NCI-H2227 (cell line): ENCODE measurements around the gene ZNF487.
"Not testable (repeated sequence)": the region's sequence is repeated elsewhere in the genome, so short reads cannot be mapped to it uniquely, and the experiment has no call there.

Experiments used
- DNase-seq: peaks from one replicate; lab custom pipeline; 2025; ENCODE audit not compliant: unreplicated experiment; lab: John Stamatoyannopoulos, UW

Gene ZNF487

DNA sequence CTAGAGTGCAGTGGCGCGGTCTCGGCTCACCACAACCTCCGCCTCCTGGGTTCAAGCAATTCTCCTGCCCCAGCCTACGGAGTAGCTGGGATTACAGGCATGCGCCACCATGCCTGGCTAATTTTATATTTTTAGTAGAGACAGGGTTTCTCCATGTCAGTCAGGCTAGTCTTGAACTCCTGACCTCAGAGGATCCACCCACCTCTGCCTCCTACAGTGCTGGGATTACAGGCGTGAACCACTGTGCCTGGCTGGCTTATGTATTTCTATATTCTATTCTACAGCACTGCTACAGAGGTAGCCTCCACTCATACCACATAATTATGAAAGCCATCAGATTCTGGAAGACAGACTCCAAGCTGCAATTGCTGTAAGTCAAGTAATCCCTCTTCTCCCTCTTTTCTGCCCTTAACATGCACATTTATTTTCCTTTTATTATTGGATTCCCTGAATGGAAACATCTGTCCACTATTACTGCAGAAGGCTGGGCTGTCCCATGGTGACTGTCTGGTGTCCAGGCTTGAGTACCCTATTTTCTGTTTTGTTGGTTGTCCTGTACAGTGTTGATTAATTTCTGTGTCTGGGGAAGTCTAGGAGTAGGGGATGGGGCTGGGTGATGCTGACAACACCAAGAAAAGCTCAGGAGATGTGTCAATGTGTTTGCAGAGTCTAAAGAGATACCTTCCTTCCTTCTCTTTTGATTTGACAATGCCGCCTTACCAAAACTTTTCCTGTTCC, 5.8 kb upstream of the ZNF487 start:
- peak; percentile 38 for DNase-seq

DNA sequence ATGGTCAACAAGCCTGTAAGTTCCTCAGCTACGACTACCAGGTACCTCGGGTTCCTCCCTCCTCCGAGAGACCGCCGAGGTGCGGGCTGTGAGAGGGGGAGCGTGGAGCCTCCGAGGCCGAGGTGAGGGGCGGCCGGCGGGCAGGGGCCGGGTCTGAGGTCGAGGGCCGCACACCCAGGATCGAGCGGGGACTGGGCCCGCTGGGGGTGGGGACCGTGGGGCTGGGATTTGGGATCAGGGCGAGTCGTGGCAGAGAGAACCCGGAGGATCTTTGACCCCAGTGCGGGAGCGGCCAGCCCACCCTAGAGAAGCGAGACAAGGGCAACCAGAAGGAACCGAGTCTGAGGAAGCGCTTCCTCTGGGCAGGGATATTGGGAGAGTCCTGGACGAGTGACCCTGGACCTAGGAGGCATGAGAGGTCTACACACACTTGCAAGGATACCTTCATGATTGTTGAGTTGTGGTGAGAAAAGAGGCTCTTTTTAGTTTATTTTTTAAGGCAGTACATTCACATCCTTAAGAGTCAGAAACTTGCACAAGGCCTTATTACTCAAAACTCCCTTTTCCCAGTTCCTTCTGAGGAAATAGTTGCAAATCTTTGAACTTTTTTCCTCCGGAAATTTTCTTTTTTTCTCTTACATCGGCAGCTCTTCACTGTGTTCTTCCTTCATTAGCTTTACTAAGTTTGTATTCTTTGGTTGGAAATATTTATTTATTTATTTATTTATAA, 395 bp downstream of the ZNF487 start:
- no peak for DNase-seq

DNA sequence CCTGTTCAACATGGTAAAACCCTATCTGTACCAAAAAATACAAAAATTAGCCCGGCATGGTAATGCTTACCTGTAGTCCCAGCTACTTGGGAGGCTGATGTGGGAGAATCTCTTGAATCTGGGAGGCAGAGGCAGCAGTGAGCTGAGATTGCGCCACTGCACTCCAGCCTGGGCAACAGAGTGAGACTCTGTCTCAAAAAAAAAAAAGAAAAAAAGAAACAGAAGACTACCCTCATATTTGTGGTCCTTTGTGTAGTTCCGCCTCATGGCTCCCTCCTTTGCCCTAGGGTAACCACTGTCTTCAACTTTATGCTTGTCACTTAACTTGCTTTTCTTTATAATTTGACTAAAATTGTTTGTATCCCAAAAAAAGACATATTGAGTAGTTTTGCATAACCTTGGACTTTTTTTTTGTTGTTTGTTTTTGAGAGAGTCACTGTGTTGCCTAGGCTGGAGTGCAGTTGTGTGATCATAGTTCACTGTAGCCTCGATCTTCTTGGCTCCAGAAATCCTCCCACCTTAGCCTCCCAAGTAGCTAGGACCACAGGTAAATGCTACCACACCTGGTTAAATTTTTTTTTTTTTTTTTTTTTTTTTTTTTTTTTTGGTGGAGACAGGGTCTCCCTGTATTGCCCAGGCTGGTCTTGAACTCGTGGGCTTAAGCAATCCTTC, 3.7 kb downstream of the ZNF487 start:
- no peak for DNase-seq

DNA sequence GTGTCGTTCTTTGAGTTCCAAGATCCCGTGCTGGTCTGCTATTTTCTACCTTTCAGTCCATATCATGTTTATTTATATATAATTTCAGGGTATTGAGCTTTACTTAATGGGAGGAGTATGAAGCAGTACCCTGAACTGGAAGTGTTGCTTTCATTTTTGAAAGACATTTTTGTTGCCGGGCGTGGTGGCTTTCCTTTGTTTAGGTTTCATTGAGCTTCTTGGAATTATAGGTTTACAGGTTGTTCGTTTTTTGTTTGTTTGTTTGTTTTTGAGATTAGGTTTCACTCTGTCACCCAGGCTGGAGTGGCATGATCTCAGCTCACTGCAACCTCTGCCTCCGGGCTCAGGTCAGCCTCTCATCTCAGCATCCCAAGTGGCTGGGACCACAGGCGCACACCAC, 7.4 kb downstream of the ZNF487 start:
- no peak for DNase-seq

DNA sequence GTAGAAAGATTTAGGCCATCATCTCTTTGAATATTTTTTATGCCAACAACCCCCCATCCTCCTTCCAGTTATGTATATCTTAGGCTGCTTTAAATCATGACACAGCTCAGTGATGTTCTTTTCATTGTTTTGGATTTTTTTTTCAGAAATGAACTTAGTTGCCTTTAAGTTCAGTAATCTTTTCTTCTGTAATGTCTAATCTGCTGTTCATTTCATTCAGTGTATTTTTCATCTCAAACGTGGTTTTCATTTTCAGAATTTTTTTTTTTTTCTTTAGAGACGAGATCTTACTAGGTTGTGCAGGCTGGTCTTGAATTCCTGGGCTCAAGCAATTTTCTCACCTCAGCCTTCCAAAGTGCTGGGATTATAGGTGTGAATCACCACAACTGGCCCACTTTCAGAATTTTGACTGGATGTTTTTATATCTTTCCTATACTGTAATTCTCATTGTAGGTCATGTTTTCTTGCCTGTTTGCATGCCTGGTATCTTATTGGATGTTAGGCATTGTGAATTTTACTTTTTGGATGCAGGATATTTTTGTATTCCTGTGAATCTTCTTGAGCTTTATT, 8.1 kb downstream of the ZNF487 start:
- no peak for DNase-seq

DNA sequence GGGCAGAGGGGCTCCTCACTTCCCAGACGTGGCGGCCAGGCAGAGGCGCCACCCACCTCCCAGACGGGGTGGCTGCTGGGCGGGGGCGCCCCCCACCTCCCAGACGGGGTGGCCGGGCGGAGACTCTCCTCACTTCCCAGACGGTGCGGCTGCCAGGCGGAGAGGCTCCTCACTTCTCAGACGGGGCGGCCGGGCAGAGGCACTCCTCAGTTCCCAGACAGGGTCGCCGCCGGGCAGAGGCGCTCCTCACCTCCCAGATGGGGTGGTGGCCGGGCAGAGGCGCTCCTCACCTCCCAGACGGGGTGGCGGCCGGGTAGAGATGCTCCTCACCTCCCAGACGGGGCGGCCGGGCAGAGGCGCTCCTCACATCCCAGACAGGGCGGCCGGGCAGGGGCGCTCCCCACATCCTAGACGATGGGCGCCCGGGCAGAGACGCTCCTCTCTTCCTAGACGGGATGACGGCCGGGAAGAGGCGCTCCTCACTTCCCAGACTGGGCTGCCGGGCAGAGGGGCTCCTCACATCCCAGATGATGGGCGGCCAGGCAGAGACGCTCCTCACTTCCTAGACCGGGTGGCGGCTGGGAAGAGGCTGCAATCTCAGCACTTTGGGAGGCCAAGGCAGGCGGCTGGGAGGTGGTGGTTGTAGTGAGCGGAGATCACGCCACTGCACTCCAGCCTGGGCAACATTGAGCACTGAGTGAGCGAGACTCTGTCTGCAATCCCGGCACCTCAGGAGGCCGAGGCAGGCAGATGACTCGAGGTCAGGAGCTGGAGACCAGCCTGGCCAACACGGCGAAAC, 9.5 kb downstream of the ZNF487 start:
- not testable (repeated sequence) for DNase-seq

DNA sequence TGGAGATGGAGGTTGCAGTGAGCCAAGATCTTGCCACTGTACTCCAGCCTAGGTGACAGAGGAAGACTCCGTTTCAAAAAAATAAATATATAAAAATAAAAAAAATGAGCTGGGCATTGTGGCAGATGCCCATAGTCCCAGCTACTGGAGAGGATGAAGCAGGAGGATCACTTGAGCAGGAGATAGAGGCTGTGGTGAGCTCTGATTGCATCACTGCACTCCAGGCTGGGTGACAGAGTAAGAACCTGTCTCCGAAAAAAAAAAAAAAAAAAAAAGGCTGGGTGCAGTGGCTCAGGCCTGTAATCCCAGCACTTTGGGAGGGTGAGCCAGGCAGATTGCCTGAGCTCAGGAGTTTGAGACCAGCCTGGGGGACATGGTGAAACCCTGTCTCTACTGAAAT, 11.8 kb downstream of the ZNF487 start:
- no peak for DNase-seq

DNA sequence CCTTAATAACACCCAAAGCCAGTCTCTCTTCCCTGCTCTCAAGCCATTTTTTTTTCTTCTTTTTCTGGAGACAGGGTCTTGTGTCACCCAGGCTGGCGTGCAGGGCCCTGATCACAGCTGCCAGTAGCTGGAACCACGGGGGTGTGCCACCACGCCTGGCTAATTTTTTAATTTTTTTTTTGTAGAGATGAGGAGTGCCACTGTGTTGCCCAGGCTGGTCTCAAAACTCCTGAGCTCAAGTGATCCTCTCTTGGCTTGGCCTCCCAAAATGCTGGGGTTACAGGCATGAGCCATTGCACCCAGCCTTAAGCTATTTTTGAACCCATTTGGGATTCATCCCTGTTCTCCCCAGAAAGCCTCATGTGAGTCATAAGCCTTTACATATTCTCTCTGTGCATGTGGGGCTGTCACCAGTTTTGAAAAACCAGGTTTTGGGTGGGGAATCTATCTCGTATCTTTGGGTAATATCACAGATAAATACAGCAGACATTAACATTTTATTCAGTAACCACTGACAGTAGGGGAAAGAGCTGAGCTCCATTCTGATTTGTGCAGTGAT, 15.5 kb downstream of the ZNF487 start:
- no peak for DNase-seq

DNA sequence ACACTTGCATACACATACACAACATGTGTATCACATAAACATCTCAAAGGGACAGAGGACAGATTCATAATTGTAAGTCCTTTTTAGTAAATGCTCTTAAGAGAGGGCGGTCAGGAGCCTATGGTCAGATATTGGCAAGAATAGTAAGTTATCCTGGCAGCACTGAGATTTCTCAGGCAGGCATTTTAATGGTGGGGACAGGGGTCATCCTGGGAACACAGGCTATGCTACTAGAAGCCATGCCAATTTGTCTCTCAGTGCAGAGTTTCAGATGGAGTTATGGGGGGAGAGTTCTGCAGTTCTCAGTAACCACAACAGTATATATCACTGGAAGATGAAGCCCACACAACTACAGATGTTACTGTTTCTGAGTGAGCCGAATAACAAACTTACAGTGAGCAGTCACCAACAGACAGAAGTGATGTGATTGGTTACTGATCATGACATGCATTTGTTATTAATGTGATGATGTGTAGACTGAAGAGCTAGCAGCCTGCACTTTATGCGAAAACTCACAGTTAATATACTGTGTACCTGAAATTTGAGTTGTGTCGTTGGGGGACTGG, 16.4 kb downstream of the ZNF487 start:
- DNase-seq: no peak

DNA sequence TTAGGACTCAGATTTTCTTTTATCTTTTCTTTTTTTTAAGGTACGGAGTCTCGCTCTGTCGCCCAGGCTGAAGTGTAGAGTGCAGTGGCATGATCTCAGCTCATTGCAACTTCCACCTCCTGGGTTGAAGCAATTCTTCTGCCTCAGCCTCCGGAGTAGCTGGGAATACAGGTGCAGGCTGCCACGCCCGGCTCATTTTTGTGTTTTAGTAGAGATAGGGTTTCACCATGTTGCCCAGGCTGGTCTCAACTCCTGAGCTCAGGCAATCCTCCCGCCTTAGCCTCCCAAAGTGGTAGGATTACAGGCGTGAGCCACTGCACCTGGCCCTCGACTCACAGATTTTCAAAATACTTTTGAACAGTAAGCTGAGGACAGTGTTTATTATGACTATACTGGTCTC, 17.1 kb downstream of the ZNF487 start:
- not testable (repeated sequence) for DNase-seq

DNA sequence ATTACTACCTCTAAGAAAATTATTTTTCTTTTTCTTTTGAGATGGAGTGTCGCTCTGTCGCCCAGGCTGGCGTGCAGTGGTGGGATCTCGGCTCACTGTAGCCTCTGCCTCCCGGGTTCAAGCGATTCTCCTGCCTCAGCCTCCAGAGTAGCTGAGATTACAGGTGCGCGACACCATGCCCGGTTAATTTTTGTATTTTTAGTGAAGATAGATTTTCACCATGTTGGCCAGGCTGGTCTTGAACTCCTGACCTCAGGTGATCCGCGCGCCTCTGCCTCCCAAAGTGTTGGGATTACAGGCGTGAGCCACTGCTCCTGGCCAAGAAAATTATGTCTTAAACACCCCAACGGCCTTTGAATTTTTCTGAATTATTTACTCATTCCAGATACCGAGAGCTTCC, 19.6 kb downstream of the ZNF487 start:
- DNase-seq: not testable (repeated sequence)

DNA sequence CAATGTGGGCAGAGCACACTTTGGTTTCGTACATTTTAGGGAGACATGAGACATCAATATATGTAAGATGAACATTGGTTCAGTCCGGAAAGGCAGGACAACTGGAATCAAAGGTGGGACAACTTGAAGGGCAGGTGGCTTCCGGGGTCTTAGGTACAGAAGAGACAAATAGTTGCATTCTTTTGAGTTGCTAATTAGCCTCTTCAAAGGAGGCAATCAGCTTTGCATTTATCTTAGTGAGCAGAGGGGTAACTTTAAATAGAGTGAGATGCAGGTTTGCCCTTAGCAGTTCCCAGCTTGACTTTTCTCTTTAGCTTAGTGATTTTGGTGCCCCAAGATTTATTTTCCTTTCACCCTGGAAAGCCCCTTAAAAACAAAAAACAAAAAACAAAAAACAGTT, 21.3 kb downstream of the ZNF487 start:
- no peak for DNase-seq

DNA sequence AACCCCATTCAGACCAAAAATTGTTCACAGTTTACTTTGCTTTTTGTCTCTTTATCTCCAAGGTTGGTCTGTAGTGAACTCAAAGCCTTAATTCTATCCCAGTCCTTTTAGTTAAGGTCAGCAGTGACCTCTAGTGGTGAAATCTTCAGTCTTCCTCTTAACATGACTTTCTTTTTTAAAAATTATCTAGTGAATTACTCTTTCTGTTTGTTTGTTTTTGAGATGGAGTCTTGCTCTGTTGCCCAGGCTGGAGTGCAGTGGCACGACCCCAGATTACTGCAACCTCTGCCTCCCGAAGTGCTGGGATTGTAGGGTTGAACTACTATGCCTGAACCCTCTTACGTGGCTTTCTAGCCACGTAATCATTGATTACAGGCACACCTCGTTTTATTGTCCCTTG, 25.0 kb downstream of the ZNF487 start:
- DNase-seq: peak; percentile 82

DNA sequence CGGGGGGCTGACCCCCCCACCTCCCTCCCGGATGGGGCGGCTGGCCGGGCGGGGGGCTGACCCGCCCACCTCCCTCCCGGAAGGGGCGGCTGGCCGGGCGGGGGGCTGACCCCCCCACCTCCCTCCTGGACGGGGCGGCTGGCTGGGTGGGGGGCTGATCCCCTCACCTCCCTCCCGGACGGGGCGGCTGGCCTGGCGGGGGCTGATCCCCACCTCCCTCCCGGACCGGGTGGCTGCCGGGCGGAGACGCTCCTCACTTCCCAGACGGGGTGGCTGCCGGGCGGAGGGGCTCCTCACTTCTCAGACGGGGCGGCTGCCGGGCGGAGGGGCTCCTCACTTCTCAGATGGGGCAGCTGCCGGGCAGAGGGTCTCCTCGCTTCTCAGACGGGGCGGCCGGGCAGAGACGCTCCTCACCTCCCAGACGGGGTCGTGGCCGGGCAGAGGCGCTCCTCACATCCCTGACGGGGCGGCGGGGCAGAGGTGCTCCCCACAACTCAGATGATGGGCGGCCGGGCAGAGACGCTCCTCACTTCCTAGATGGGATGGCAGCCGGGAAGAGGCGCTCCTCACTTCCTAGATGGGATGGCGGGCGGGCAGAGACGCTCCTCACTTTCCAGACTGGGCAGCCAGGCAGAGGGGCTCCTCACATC, 28.3 kb downstream of the ZNF487 start:
- DNase-seq: not testable (repeated sequence)

DNA sequence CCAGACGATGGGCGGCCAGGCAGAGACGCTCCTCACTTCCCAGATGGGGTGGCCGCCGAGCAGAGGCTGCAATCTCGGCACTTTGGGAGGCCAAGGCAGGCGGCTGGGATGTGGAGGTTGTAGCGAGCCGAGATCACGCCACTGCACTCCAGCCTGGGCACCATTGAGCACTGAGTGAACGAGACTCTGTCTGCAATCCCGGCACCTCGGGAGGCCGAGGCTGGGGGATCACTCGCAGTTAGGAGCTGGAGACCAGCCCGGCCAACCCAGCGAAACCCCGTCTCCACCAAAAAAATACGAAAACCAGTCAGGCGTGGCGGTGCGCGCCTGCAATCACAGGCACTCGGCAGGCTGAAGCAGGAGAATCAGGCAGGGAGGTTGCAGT, 28.8 kb downstream of the ZNF487 start:
- DNase-seq: not testable (repeated sequence)

DNA sequence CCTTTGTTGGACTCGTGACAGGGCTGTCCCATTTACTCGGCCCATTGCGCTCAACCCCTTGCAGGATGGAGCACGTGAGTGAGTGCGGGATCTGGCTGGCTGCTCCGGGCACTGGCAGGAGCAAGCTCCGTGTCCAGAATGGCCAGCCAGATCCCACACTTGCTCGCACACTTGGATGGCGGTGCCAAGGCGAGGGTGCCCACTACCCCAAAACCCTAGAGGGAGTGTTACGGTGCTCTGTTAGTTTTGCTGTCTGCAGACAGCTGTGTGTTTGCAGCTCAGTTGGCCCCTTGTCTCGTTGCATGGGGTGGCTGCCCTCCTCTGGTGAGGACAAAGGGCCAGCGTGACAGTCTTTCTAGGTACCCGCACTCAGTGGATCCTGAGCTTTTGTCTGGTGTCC, 34.2 kb downstream of the ZNF487 start:
- no peak for DNase-seq

DNA sequence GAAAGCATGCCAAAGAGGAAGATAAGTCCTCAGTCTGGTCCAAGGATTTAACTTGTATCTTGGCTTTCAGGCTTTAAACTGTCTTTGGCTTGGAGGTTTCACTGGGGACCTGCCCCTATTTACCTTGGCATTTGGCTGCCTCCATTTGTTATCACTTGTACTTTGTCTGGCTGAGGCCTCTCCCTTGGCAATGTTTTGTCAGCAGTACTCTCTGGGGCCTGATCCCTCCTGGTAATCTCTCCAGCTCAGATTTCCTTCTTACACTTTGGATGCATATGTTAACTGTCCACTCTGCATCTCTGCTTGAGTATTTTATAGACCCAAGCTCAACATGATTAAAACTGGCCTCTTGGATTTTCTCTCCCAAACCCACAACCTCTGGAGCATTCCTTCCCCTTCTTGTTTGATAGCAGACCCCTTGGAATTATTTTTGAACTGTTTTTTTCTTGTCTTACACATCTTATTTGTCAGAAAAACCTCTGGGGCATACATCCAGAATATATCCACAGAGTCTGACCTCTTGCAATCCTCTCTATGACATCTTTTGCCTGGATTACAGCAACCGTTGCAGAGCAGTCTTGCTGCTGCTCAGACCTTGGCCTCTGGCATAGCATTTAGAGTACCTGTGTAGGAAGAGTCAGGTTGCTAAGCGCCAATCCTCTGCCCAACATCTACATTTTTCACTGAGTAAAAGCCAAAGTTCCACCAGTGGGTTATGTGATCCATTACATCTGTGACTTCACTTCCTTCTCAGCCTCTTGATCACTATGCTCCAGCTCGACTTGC, 35.2 kb downstream of the ZNF487 start:
- no peak for DNase-seq

DNA sequence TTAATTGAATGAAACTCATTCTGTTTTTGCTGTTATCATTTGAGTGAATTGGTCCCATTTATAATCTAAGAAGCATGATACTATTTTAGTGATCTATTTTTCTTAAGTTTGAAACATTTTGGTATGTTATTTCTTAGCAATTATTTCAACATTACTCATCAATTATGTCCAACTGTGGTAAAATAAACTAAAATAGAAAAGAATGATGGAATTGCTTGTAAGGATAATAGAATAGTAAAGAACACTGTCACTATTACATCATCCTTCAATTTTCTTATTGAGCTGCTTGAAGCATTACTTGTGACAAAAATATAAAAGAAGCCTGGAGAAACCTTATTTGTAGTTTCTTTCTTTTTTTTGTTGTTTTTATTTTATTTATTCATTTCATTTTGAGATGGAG, 42.4 kb downstream of the ZNF487 start:
- DNase-seq: no peak
